ENCODE data around the gene SREK1.
A peak's percentile ranks its signal among the peaks of the same experiment; 100 is the strongest.
"Not testable (repeated sequence)": the region's sequence is repeated elsewhere in the genome, so short reads cannot be mapped to it uniquely, and the experiment has no call there.

SREK1 gene

GRCh38 chr5:66144074-66144833 lies at the start of gene SREK1:
Gene SREK1 (plus strand): TSS chr5:66144300. CDS start chr5:66144377, 77 bp downstream.
- DNase-seq (ENCODE audit: low read depth), result peak; percentile 93

GRCh38 chr5:66100851-66101250 lies 43.2 kb upstream of the SREK1 start:
- no peak for DNase-seq (ENCODE audit: low read depth)

GRCh38 chr5:66113160-66113559 lies 30.9 kb upstream of the SREK1 start:
- DNase-seq (ENCODE audit: low read depth), result peak; percentile 73

- DNase-seq (ENCODE audit: low read depth), result no peak
Observed at GRCh38 chr5:66118304-66118703, 25.8 kb upstream of the SREK1 start.

GRCh38 chr5:66122379-66123034 lies 21.6 kb upstream of the SREK1 start:
- peak; percentile 41 for DNase-seq (ENCODE audit: low read depth)

- DNase-seq (ENCODE audit: low read depth), result no peak
Observed at GRCh38 chr5:66129144-66129543, 15.0 kb upstream of the SREK1 start.

- DNase-seq (ENCODE audit: low read depth), result no peak
Observed at GRCh38 chr5:66130493-66130892, 13.6 kb upstream of the SREK1 start.

- DNase-seq (ENCODE audit: low read depth), result peak; percentile 29
Observed at GRCh38 chr5:66134407-66134861, 9.7 kb upstream of the SREK1 start.

- no peak for DNase-seq (ENCODE audit: low read depth)
Observed at GRCh38 chr5:66136053-66136452, 8.0 kb upstream of the SREK1 start.

- DNase-seq (ENCODE audit: low read depth), result not testable (repeated sequence)
Observed at GRCh38 chr5:66136944-66137343, 7.2 kb upstream of the SREK1 start.

GRCh38 chr5:66138637-66139317 lies 5.3 kb upstream of the SREK1 start:
- DNase-seq (ENCODE audit: low read depth), result peak; percentile 13

GRCh38 chr5:66139318-66139712 lies 4.8 kb upstream of the SREK1 start:
- DNase-seq (ENCODE audit: low read depth), result no peak

GRCh38 chr5:66142417-66142816 lies 1.7 kb upstream of the SREK1 start:
- no peak for DNase-seq (ENCODE audit: low read depth)

GRCh38 chr5:66143473-66144073 lies 527 bp upstream of the SREK1 start:
- no peak for DNase-seq (ENCODE audit: low read depth)

- DNase-seq (ENCODE audit: low read depth), result no peak
Observed at GRCh38 chr5:66144834-66145390, 812 bp downstream of the SREK1 start.

- no peak for DNase-seq (ENCODE audit: low read depth)
Observed at GRCh38 chr5:66145737-66146136, 1.6 kb downstream of the SREK1 start.

GRCh38 chr5:66149950-66150349 lies 5.8 kb downstream of the SREK1 start:
- no peak for DNase-seq (ENCODE audit: low read depth)

- DNase-seq (ENCODE audit: low read depth), result no peak
Observed at GRCh38 chr5:66151030-66151429, 6.9 kb downstream of the SREK1 start.

GRCh38 chr5:66151491-66151890 lies 7.4 kb downstream of the SREK1 start:
- no peak for DNase-seq (ENCODE audit: low read depth)

GRCh38 chr5:66157046-66157445 lies 12.9 kb downstream of the SREK1 start:
- no peak for DNase-seq (ENCODE audit: low read depth)

GRCh38 chr5:66161356-66161755 lies 17.3 kb downstream of the SREK1 start:
- DNase-seq (ENCODE audit: low read depth), result no peak
